Measurements from ENCODE around the gene KIF3B. TPM values are rescaled to one million over a fixed set of nuclear protein-coding genes. Genes with fewer than 3 reads are reported as not detected.

Gene KIF3B
- total RNA-seq, 2 donors from 2014 or later, result 20.7 to 30.7 TPM

GRCh38 chr20:32332614-32333013 is 55.2 kb downstream of the KIF3B start:
- TF ChIP-seq CTCF (IDR thresholded peaks at IDR 0.05), result no peak
- no peak for ATAC-seq (ENCODE audit: insufficient number of reproducible peaks, low FRiP score, low read depth)

GRCh38 chr20:32333181-32333987 is 55.9 kb downstream of the KIF3B start:
- Histone ChIP-seq H3K36me3 (peaks cover 7% of the 10 kb centered on the region), H3K27ac (no peak overlapping the region)

More at GRCh38 chr20:32332614-32333013, 55.2 kb downstream of the KIF3B start:
- Histone ChIP-seq H3K36me3 (peaks cover 7% of the 10 kb centered on the region), H3K27me3 (replicated peaks; ENCODE audit: insufficient read depth) (no peaks in the 10 kb centered on the region), H3K4me1 (ENCODE audit: control insufficient read depth in 1 of 2, low read depth in 2 of 2) (no peaks in the 10 kb centered on the region), H3K9me3 (no peaks in the 10 kb centered on the region), H3K4me3 (no peak overlapping the region), H3K27ac (no peak overlapping the region)
- no peak for DNase-seq (ENCODE audit: low spot score)

GRCh38 chr20:32333988-32334885 is 56.8 kb downstream of the KIF3B start:
- ATAC-seq (ENCODE audit: insufficient number of reproducible peaks, low FRiP score, low read depth), result no peak
- no peaks in the 10 kb centered on the region for H3K9me3 ChIP-seq
- H3K27me3 ChIP-seq (replicated peaks; ENCODE audit: insufficient read depth), result no peaks in the 10 kb centered on the region
- H3K4me1 ChIP-seq (ENCODE audit: control insufficient read depth in 1 of 2, low read depth in 2 of 2), result peaks cover 0 to 9% of the 10 kb centered on the region in 2 donors
- no peak overlapping the region for H3K4me3 ChIP-seq
- no peak for TF ChIP-seq CTCF (IDR thresholded peaks at IDR 0.05)
- H3K27ac ChIP-seq, result no peak overlapping the region
- peaks cover 7% of the 10 kb centered on the region for H3K36me3 ChIP-seq
- DNase-seq (ENCODE audit: low spot score), result no peak

More at GRCh38 chr20:32333181-32333987, 55.9 kb downstream of the KIF3B start:
- H3K9me3 ChIP-seq, result no peaks in the 10 kb centered on the region
- H3K27me3 ChIP-seq (replicated peaks; ENCODE audit: insufficient read depth), result no peaks in the 10 kb centered on the region
- no peak for ATAC-seq (ENCODE audit: insufficient number of reproducible peaks, low FRiP score, low read depth)
- H3K4me1 ChIP-seq (ENCODE audit: control insufficient read depth in 1 of 2, low read depth in 2 of 2), result peaks cover 0 to under 1% of the 10 kb centered on the region in 2 donors
- TF ChIP-seq CTCF (IDR thresholded peaks at IDR 0.05), result no peak
- H3K4me3 ChIP-seq, result no peak overlapping the region
- DNase-seq (ENCODE audit: low spot score), result no peak

DNA sequence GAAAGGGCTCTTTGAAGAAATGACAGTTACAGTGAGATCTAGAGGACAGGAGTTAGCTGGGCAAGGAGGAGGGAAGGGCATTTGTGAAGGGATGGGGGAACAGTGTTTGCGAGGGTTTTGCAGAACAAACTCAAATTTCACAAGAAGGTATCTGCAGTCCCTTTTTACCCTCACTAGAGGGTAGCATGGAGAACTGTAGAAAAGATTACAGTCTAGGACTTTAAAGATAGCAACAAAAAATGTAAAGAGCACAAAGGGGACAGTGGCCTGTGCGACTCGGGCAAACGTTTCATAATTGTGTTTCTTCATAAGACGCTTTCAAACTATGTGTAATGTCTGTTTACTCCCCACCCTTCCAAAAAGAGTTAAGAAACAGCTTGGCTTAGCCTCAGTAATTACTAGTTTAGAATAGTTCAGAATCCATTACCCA is 59.5 kb downstream of the KIF3B start:
- no peak for ATAC-seq (ENCODE audit: insufficient number of reproducible peaks, low FRiP score, low read depth)
- Histone ChIP-seq H3K27me3 (replicated peaks; ENCODE audit: insufficient read depth) (no peaks in the 10 kb centered on the region), H3K4me3 (no peak overlapping the region), H3K4me1 (ENCODE audit: control insufficient read depth in 1 of 2, low read depth in 2 of 2) (peaks cover 0 to 11% of the 10 kb centered on the region in 2 donors), H3K36me3 (no peaks in the 10 kb centered on the region), H3K27ac (no peak overlapping the region), H3K9me3 (no peaks in the 10 kb centered on the region)
- no peak for DNase-seq (ENCODE audit: low spot score)
- peak; percentile 46 for TF ChIP-seq CTCF (IDR thresholded peaks at IDR 0.05)

Measured in thoracic aorta (tissue), 2 donors.